SU-DHL-6 (cell line): Measurements from ENCODE around the gene RASAL1.
A peak's percentile ranks its signal among the peaks of the same experiment; 100 is the strongest.

Source experiments
- H2AFZ ChIP-seq: fragments of 200-600 bp; sonication (generic); 2 replicates; pipeline ENCODE4 v1.6.1; 2014; ENCODE audit warnings: low read depth, mild to moderate bottlenecking, moderate library complexity, mixed read lengths, antibody characterized with exemption, low read length; ENCODE audit not compliant: severe bottlenecking
- H3F3A ChIP-seq: fragments of 200-600 bp; shearing (Covaris generic); 2 replicates; pipeline ENCODE4 v1.6.0; 2016; ENCODE audit warnings: antibody characterized with exemption, mild to moderate bottlenecking; ENCODE audit not compliant: insufficient read depth
- H3K27ac ChIP-seq: fragments of 200-600 bp; sonication (generic); 2 replicates; pipeline ENCODE4 v1.5.1; 2016; ENCODE audit warnings: low read depth, mild to moderate bottlenecking, low read length, moderate library complexity, mixed read lengths
- H3K27me3 ChIP-seq: fragments of 200-600 bp; sonication (generic), shearing (Covaris generic); 2 replicates; pipeline ENCODE4 v1.6.0; 2014; ENCODE audit warnings: mild to moderate bottlenecking, low read length
- H3K36me3 ChIP-seq: fragments of 200-600 bp; sonication (generic); 2 replicates; pipeline ENCODE4 v1.6.1; 2014; ENCODE audit warnings: mild to moderate bottlenecking, low read length, mixed read lengths
- H3K4me2 ChIP-seq: fragments of 300-600, 200-600 bp; shearing (Covaris generic), sonication (generic); 2 replicates; pipeline ENCODE4 v1.6.0; 2014; ENCODE audit warnings: low read length, low read depth, mild to moderate bottlenecking; ENCODE audit not compliant: poor library complexity, severe bottlenecking
- H3K4me3 ChIP-seq: fragments of 200-600 bp; sonication (generic); 2 replicates; pipeline ENCODE4 v1.5.1; 2014; ENCODE audit warnings: antibody characterized with exemption, low read length, mild to moderate bottlenecking, mixed read lengths; ENCODE audit not compliant: insufficient read depth, poor library complexity, severe bottlenecking
- H3K79me2 ChIP-seq: fragments of 200-600 bp; sonication (generic); 2 replicates; pipeline ENCODE4 v1.6.1; 2014; ENCODE audit warnings: mild to moderate bottlenecking, low read length, moderate library complexity; ENCODE audit not compliant: insufficient read depth
- H3K9ac ChIP-seq: fragments of 200-600 bp; sonication (generic); 2 replicates; pipeline ENCODE4 v1.7.0; 2014; ENCODE audit warnings: mild to moderate bottlenecking, low read length
- H3K9me2 ChIP-seq: fragments of 200-600 bp; sonication (generic); replicated peaks from 2 replicates; pipeline ENCODE4 v1.6.1; 2014; ENCODE audit warnings: low read length; ENCODE audit not compliant: insufficient read depth
- H3K9me3 ChIP-seq: fragments of 200-600 bp; sonication (generic); 2 replicates; pipeline ENCODE4 v1.6.1; 2014; ENCODE audit warnings: low read length, mixed read lengths; ENCODE audit not compliant: insufficient read depth
- H4K20me1 ChIP-seq: fragments of 200-600 bp; sonication (generic); 2 replicates; pipeline ENCODE4 v1.6.1; 2014; ENCODE audit warnings: low read depth, mild to moderate bottlenecking, antibody characterized with exemption, low read length, moderate library complexity, mixed read lengths
- EZH2phosphoT487 ChIP-seq: fragments of 200-600 bp; sonication (generic), shearing (Covaris generic); conservative IDR thresholded peaks from 2 replicates; pipeline ENCODE4 v1.6.1; 2018; ENCODE audit warnings: mild to moderate bottlenecking, antibody characterized with exemption, low read length, moderate library complexity, mixed read lengths
- TF ChIP-seq, protein P1 (sequence below): fragments of 200-600 bp; sonication (generic); IDR thresholded peaks from one replicate; pipeline ENCODE4 v1.5.1; 2017; ENCODE audit warnings: antibody characterized with exemption, mild to moderate bottlenecking, low read length, moderate library complexity; ENCODE audit not compliant: insufficient read depth, poor library complexity, severe bottlenecking

Gene RASAL1

DNA sequence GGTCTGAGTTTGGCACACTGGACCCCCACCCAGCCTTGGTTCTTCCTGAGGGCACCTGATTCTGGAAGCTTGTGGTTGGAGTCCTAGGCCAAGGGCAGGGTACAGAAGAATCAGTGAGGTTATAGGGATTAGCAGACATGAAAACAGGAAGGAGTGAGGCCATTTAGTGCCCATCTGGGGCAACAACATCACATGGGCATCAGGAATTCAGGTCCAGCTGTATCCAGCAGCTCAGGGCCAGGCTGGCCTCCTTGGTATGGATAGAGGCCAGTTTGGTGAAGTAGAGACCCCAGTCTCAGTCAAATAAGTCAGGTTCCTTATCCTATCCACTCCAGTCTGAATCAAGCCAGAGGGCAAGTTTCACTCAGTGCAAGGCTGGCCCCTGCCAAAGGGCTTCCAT, 36.2 kb downstream of the RASAL1 start:
- no peaks in the 10 kb centered on the region; the same call in 1 of the 2 replicates for H3K36me3 ChIP-seq
- H3K27me3 ChIP-seq = no peaks in the 10 kb centered on the region
- no peak overlapping the region for H3K4me2 ChIP-seq
- H3K4me3 ChIP-seq = no peak overlapping the region
- 0 out of 2 replicates have a peak overlapping the region, but pooled peaks have one; percentile 3 for H3K9ac ChIP-seq
- H3K9me3 ChIP-seq = no peaks in the 10 kb centered on the region
- H3F3A ChIP-seq = peaks cover 73% of the 10 kb centered on the region
- H3K9me2 ChIP-seq = no peaks in the 10 kb centered on the region
- H3K27ac ChIP-seq = peak overlapping the region; percentile 85
- TF ChIP-seq, protein P1, sequence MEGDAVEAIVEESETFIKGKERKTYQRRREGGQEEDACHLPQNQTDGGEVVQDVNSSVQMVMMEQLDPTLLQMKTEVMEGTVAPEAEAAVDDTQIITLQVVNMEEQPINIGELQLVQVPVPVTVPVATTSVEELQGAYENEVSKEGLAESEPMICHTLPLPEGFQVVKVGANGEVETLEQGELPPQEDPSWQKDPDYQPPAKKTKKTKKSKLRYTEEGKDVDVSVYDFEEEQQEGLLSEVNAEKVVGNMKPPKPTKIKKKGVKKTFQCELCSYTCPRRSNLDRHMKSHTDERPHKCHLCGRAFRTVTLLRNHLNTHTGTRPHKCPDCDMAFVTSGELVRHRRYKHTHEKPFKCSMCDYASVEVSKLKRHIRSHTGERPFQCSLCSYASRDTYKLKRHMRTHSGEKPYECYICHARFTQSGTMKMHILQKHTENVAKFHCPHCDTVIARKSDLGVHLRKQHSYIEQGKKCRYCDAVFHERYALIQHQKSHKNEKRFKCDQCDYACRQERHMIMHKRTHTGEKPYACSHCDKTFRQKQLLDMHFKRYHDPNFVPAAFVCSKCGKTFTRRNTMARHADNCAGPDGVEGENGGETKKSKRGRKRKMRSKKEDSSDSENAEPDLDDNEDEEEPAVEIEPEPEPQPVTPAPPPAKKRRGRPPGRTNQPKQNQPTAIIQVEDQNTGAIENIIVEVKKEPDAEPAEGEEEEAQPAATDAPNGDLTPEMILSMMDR = no peak
- TF ChIP-seq EZH2phosphoT487 = no peak
- no peaks in the 10 kb centered on the region for H4K20me1 ChIP-seq
- no peaks in the 10 kb centered on the region for H3K79me2 ChIP-seq
- no peak overlapping the region for H2AFZ ChIP-seq

DNA sequence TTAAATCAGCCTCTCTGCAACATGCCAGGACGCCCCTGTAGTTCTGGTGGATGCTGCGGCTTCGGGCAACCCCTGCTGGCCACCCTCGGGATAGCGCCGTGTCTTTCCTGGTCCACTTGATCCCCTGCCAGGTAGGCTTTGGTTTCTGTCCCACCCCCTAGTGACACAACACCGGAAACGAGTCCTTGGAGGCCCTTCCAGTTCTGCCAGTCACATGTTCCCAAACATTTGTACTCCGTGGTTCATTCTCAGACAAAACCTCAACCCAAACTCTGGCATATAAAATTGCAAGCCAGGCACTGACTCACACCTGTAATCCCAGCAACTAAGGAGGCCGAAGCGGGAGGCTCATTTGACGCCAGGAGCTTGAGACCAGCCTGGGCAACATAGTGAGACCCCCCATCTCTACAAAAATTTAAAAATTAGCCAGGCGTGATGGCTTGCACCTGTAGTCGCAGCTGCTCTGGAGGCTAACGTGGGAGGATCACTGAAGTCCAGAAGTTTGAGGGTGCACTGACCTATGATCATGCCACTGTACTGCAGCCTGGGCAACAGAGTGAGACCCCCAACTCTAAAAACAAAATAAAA, 37.0 kb downstream of the RASAL1 start:
- peak overlapping the region; percentile 85 for H3K27ac ChIP-seq
- H3K4me2 ChIP-seq = peak overlapping the region; percentile 24
- H3K9me2 ChIP-seq = no peaks in the 10 kb centered on the region
- no peak overlapping the region for H3K4me3 ChIP-seq
- no peaks in the 10 kb centered on the region; the same call in 1 of the 2 replicates for H3K36me3 ChIP-seq
- H2AFZ ChIP-seq = no peak overlapping the region
- peaks cover 80% of the 10 kb centered on the region for H3F3A ChIP-seq
- no peaks in the 10 kb centered on the region for H4K20me1 ChIP-seq
- no peaks in the 10 kb centered on the region for H3K27me3 ChIP-seq
- H3K9ac ChIP-seq = peak overlapping the region; percentile 21; the same call in 1 of the 2 replicates
- no peaks in the 10 kb centered on the region for H3K9me3 ChIP-seq
- H3K79me2 ChIP-seq = no peaks in the 10 kb centered on the region
- TF ChIP-seq, protein P1 = peak; percentile 60
- no peak for TF ChIP-seq EZH2phosphoT487

DNA sequence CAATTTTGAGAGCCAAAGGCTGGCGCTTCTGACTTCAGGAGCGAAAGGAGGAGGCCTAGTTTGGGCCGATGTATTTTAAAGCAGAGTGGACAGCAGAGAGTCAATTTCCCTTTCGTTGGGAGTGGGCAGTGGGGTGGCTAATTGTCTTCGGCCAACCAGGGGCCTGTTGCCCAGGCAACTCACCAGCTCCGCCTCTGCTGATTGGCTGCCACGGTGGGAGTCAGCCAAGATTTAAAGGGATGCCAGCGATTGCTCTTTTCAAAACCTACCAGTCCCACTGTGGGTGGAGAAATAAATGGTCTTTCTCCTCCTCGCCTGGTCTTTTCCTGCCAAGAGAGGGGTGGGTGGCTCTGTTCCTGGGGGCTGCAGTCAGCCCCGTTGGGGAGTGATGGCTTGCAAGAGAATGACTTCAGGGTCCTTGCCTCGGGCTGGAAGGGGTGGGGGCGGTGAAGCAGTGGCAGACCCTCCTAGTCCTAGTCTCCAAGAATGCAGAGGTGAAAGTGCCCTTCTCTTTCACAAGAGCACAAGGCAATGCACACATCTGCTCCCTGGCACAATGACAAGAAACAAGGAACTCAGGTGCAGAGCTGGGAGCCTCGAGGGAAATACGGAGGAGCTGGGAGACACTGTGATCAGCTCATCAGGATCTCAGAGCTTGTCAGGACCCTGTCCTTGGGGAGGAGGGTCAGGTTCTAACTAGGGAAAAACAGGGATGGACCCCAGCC, 37.7 kb downstream of the RASAL1 start:
- Histone ChIP-seq H3K27me3 (no peaks in the 10 kb centered on the region), H3K79me2 (no peaks in the 10 kb centered on the region), H3K9me3 (no peaks in the 10 kb centered on the region), H3K27ac (peak overlapping the region; percentile 85), H3K9me2 (no peaks in the 10 kb centered on the region), H4K20me1 (no peaks in the 10 kb centered on the region), H3K36me3 (peaks cover under 1% of the 10 kb centered on the region; the same call in 1 of the 2 replicates), H3F3A (peaks cover 81% of the 10 kb centered on the region), H3K4me2 (peak overlapping the region; percentile 24), H3K9ac (peak overlapping the region; percentile 21; the same call in 1 of the 2 replicates), H2AFZ (no peak overlapping the region), H3K4me3 (no peak overlapping the region)
- no peak for TF ChIP-seq EZH2phosphoT487
- TF ChIP-seq, protein P1 = no peak
